ENCODE measurements around the gene DGLUCY. TPM values are rescaled to one million over a fixed set of nuclear protein-coding genes. Genes with fewer than 3 reads are reported as not detected.
"Not testable (repeated sequence)": the region's sequence is repeated elsewhere in the genome, so short reads cannot be mapped to it uniquely, and the experiment has no call there.

Gene DGLUCY
- total RNA-seq, 1 donor from 2014 or later, result 53.8 TPM

DNA sequence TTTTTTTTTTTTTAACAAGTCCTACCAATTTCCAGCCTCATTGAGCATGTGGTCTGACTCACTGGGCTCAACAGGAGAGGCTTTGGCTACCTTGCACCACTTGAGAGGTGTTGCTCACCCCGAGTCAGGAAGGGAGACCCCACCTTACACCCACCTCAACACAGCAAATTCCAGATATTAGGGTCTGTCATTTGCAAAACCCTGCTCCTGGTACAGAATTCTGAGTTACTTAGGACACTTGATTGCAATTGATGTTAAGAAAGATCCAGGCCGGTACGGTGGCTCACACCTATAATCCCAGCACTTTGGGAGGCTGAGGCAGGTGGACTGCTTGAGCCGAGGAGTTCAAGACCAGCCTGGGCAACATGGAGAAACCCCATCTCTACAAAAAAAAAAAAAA is 14.1 kb downstream of the DGLUCY start:
- intact Hi-C loops (cut with DNase I), result no loop called here
- no peak for DNase-seq (ENCODE audit: low spot score)
- no peak for ATAC-seq

- no peak for ATAC-seq
- no peak for DNase-seq (ENCODE audit: low spot score)
- intact Hi-C loops (cut with DNase I), result no loop called here
Observed at GRCh38 chr14:91128699-91129098, 14.8 kb downstream of the DGLUCY start.

DNA sequence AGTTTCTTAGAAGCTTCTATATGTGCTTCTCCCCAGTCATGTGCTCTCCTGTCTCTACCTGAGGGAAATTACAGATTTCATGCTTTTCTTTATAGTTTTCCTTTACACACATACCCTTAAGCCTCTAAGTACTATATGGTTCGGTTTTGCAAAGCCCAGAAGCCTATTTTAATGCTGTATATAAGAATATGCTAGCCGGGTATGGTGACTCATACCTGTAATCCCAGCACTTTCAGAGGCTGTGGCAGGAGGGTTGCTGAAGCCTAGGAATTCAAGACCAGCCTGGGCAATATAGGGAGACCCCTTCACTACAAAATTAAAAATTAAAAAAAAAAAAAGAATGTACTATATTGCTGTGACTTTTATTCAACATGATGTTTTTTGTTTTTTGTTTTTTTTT is 15.4 kb downstream of the DGLUCY start:
- intact Hi-C loops (cut with DNase I), result no loop called here

GRCh38 chr14:91135039-91135438 is 21.2 kb downstream of the DGLUCY start:
- intact Hi-C loops (cut with DNase I), result no loop called here
- no peak for ATAC-seq
- no peak for DNase-seq (ENCODE audit: low spot score)

More for the DNA sequence above, 15.4 kb downstream of the DGLUCY start:
- no peak for DNase-seq (ENCODE audit: low spot score)
- ATAC-seq, result no peak

- ATAC-seq, result no peak
- intact Hi-C loops (cut with DNase I), result no loop called here
- no peak for DNase-seq (ENCODE audit: low spot score)
Observed at GRCh38 chr14:91138511-91139359, 24.9 kb downstream of the DGLUCY start.

GRCh38 chr14:91139776-91140175 is 25.9 kb downstream of the DGLUCY start:
- ATAC-seq, result no peak
- intact Hi-C loops (cut with DNase I), result no loop called here

DNA sequence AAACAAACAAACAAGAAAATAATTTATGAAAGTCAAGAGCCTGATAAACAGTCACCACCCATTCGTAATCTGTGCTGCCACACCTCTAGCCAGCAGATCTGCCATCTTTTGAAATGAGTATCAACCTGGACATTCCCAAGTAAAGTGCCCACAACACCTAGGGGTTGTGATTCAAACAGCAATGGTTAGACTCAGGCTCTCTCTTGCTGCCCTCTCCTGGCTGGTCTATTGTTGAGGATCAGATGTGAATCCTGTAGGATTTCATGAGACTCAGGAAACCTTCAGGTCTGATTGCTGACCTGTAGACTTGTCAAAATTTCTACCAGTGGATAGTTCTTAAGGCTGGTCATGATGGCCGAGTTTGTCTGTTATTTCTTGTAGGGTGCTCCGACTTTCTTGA is 26.8 kb downstream of the DGLUCY start:
- no peak for ATAC-seq
- intact Hi-C loops (cut with DNase I), result no loop called here
- DNase-seq (ENCODE audit: low spot score), result no peak

More at GRCh38 chr14:91139776-91140175, 25.9 kb downstream of the DGLUCY start:
- no peak for DNase-seq (ENCODE audit: low spot score)

DNA sequence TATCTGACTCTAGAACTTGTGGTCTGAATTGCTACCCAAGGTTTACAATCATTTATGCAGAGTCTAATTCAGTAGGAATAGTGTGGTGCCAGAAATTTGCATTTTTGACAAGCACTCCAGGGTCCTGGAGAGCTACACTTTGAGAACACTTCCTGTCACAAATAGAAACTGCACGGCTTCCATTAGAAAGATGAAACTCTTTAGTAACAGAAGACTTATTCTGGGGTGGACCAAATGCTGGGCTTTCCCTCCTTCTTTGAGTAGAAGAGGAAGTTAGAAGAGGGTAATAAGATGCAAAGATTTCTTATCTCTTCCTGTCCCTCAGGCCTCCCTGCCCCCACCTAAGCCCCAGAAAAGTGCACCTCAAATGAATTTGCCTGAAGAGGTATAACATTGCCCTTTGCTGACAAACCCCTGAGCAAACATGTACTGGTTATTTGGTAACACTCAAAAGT is 28.4 kb downstream of the DGLUCY start:
- DNase-seq (ENCODE audit: low spot score), result no peak
- ATAC-seq, result no peak
- intact Hi-C loops (cut with DNase I), result no loop called here

DNA sequence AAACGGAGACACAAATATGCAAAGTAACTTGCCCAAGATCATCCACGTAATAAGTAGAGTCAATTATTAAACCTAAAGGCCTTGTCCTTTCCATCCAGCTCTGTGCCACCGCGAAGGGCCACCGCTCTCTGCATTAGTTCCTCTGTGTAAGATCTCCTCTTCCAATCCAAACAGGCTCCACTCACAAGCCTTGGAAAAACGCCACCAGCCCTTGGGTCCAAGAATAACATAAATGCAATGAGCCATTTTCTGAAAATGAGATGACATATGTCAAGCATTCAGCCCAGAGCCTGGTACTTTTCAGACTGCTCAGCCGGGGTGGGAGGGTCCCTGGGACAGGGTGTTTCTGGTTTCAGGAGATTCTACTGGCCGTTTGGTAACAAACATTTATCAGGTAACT is 30.0 kb downstream of the DGLUCY start:
- no peak for ATAC-seq
- intact Hi-C loops (cut with DNase I), result no loop called here
- no peak for DNase-seq (ENCODE audit: low spot score)

DNA sequence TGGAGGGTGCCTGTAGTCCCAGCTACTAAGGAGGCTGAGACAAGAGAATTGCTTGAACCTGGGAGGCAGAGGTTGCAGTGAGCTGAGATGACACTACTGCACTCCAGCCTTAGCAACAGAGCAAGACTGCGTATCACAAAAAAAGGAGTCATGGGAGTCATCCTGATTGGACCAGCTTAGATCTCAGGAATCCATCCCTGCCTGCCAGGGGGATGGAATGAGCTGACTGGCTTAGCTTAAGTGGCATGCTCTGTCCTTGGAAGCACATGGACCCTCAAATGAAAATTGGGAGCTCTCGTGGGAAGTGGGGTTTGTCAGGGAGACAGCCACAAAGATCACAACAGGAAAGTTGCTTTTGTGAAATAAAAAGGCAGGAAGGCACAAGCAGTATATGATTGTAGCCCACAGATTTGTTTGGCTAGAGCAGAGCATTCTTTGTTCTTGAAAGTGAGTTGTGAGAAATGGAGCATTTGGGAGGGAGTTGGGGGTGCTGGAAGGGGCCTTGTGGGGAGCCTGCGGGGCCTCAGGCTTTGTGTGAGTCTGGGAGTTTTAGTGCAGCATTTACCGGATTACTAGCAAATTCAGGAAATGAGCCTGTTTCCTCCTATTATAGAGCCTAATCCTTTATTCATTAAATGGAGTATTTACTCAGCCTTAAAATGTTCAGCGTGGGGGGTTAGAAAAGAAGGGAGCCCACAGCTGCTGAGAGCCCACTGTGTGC is 30.7 kb downstream of the DGLUCY start:
- intact Hi-C loops (cut with DNase I), result no loop called here
- ATAC-seq, result no peak
- no peak for DNase-seq (ENCODE audit: low spot score)

DNA sequence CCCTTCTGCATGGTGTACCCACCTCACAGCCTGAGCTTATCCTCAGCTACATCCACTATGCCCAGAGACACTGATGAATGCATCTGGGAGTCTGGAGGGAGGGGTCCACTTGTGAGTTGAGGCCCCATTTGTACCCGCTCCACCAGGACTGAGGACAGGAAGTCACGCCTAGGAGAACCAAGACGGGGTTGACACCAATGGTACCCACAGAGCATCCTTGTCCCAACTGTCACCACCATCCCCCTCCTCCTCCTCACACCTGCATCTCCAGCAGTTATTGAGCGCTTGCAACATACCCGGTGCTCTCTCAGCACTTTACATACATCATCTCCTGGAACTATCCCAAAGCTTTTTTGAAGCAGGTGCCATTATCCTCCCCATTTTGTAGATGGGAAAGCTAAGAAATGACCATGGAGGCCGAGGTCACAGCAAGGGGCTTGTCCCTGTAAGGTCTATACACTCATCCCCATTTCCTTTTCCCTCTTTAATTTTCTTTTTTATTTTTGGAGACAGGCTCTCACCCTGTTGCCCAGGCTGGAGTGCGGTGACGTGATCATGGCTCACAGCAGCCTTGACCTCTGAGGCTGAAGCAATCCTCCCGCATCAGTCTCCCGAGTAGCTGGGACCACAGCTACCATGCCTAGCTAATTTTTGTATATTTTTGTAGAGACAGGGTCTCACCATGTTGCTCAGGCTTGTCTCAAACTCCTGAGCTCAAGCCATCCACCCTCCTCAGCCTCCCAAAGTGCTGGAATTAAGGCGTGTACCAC is 31.7 kb downstream of the DGLUCY start:
- DNase-seq (ENCODE audit: low spot score), result no peak
- intact Hi-C loops (cut with DNase I), result no loop called here
- no peak for ATAC-seq

DNA sequence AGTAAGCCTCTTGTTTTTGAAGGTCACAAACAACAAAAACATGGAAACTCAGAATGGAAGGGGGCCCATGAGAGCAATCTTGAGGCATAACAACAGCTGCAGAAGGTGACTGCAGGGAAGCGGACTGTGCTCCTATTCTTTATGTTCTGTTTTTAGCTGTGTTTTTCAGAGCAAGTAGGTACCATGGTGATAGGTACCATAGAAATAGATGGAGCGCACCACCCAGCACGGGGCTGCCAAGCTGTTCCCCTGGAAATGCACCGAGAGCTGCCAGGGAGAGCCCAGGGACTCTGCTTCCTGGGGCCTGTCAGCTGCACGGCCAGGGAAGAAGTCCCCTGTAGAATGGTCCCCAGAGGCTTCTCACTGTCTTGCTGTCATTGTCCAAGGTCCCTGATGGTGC is 32.8 kb downstream of the DGLUCY start:
- no peak for DNase-seq (ENCODE audit: low spot score)
- intact Hi-C loops (cut with DNase I), result no loop called here
- no peak for ATAC-seq

GRCh38 chr14:91149462-91149861 is 35.6 kb downstream of the DGLUCY start:
- intact Hi-C loops (cut with DNase I), result no loop called here

GRCh38 chr14:91152499-91152898 is 38.6 kb downstream of the DGLUCY start:
- DNase-seq (ENCODE audit: low spot score), result no peak
- intact Hi-C loops (cut with DNase I), result no loop called here

More at GRCh38 chr14:91149462-91149861, 35.6 kb downstream of the DGLUCY start:
- ATAC-seq, result peak; percentile 96
- DNase-seq (ENCODE audit: low spot score), result no peak

DNA sequence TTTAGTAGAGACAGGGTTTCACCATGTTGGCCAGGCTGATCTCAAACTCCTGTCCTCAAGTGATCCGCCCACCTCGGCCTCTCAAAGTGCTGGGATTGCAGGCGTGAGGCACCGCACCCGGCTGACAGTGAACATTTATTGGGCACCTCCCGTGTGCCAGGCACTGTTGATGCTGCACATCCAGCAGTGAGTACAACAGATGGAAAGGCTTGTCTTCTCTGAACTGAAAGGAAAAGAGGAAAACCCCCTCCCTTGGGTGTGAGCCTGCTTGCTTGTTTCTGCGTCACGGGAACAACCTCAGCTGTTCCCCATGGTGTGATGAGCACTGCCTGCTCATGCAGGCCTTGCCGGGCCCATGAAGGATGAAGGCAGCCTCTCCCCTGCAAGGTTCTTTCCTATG is 39.5 kb downstream of the DGLUCY start:
- ATAC-seq, result no peak
- intact Hi-C loops (cut with DNase I), result no loop called here
- no peak for DNase-seq (ENCODE audit: low spot score)

More at GRCh38 chr14:91152499-91152898, 38.6 kb downstream of the DGLUCY start:
- no peak for ATAC-seq

DNA sequence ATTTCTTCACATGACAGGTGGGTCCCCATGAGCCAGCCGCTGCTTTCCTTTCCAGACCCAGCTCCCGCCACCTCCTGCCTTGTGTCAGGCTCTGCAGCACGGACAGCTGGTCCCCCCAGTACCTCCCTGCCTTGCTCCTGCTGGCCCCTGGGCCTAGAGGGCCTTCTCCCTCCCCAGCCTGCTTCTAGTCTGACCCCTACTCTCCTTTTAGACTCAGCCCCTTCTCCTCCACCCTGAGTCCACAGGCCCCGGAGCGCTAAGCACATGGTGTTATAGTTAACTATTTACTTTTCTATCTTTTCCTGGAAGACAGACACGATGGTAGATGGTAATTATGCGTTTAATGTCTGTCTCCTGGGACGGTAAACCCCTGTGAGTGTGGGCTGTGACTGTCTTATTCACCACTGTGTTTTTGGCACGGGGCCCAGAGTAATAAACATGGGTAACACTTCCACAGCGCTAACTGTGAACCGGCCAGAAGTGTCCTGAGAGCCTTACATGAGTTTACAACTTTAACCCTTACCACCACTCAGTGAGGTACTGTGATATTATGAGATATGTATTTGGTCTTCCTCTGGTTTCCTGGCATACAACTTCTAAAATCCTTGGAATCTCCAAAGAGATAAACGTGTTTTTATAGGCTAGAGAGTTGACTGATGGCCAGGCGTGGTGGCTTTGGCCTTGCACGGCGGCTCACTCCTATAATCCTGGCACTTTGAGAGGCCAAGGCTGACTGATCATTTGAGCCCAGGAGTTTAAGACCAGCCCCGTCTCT is 41.2 kb downstream of the DGLUCY start:
- intact Hi-C loops (cut with DNase I), result no loop called here
- DNase-seq (ENCODE audit: low spot score) (no peak), ATAC-seq (no peak)

DNA sequence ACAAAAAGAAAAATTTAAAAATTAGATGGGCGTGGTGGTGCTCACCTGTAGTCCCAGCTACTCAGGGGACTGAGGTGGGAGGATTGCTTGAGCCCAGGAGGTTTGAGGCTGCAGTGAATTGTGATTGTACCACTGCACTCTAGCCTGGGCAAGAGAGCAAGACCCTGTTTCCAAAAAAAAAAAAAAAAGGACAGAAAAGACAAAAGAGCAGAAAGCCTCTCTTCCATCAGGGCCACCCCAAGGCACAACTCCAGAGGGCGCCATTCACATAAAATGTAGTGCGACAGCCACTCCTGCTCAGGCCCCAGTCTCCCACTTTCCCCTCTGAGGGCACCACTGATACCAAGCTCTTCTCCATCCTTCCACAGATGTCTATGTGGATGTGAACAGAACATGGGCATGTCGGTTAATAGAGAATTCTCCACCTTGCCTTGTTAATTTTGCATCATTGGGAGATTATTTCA is 41.8 kb downstream of the DGLUCY start:
- DNase-seq (ENCODE audit: low spot score) (no peak), ATAC-seq (no peak)
- intact Hi-C loops (cut with DNase I), result no loop called here

- ATAC-seq; DNase-seq (ENCODE audit: low spot score); intact Hi-C loops (cut with DNase I): not testable (repeated sequence)
Observed at GRCh38 chr14:91156142-91156666, 42.3 kb downstream of the DGLUCY start.

All from sciatic nerve (tissue), 2 donors.